ENCODE data around the gene STEAP1.

The STEAP1 gene

GRCh38 chr7:90194911-90195809 lies 40.9 kb downstream of the STEAP1 start:
- Histone ChIP-seq H3K9ac (ENCODE audit: low read depth, low read length) (no peak overlapping the region), H3K79me2 (ENCODE audit: insufficient read depth, low read length) (no peaks in the 10 kb centered on the region), H3K27me3 (ENCODE audit: insufficient read depth, low read length, poor library complexity) (no peaks in the 10 kb centered on the region), H3K4me1 (ENCODE audit: insufficient read depth, low read length) (no peaks in the 10 kb centered on the region), H3K36me3 (ENCODE audit: insufficient read depth, low read length) (no peaks in the 10 kb centered on the region), H3K27ac (ENCODE audit: low read length) (no peak overlapping the region), H2AFZ (ENCODE audit: low read depth, low read length) (no peak overlapping the region), H3K4me3 (ENCODE audit: low read depth in 1 of 2, low read length in 2 of 2) (no peak overlapping the region), H3K9me3 (ENCODE audit: insufficient read depth, low read length, severe bottlenecking) (peaks cover 27% of the 10 kb centered on the region), H3K4me2 (ENCODE audit: insufficient read depth, low read length) (no peak overlapping the region), H4K20me1 (ENCODE audit: insufficient read depth, low read length) (no peaks in the 10 kb centered on the region)
- TF ChIP-seq CTCF (IDR thresholded peaks at IDR 0.05; ENCODE audit: borderline replicate concordance, extremely low read depth, low read length, poor library complexity, severe bottlenecking) (no peak), EZH2 (IDR thresholded peaks at IDR 0.05; ENCODE audit: borderline replicate concordance, low read depth, low read length, severe bottlenecking) (no peak)
- ATAC-seq (ENCODE audit: insufficient read depth, low read depth) (no peak), DNase-seq (no peak)

GRCh38 chr7:90201500-90202195 lies 47.4 kb downstream of the STEAP1 start:
- Histone ChIP-seq H3K4me2 (ENCODE audit: insufficient read depth, low read length) (no peak overlapping the region), H3K27ac (ENCODE audit: low read length) (no peak overlapping the region), H3K27me3 (ENCODE audit: insufficient read depth, low read length, poor library complexity) (no peaks in the 10 kb centered on the region), H3K9me3 (ENCODE audit: insufficient read depth, low read length, severe bottlenecking) (no peaks in the 10 kb centered on the region), H3K4me3 (ENCODE audit: low read depth in 1 of 2, low read length in 2 of 2) (no peak overlapping the region), H2AFZ (ENCODE audit: low read depth, low read length) (no peak overlapping the region), H3K9ac (ENCODE audit: low read depth, low read length) (no peak overlapping the region), H4K20me1 (ENCODE audit: insufficient read depth, low read length) (no peaks in the 10 kb centered on the region), H3K36me3 (ENCODE audit: insufficient read depth, low read length) (no peaks in the 10 kb centered on the region), H3K79me2 (ENCODE audit: insufficient read depth, low read length) (no peaks in the 10 kb centered on the region), H3K4me1 (ENCODE audit: insufficient read depth, low read length) (no peaks in the 10 kb centered on the region)
- DNase-seq (no peak), ATAC-seq (ENCODE audit: insufficient read depth, low read depth) (no peak)
- TF ChIP-seq CTCF (IDR thresholded peaks at IDR 0.05; ENCODE audit: borderline replicate concordance, extremely low read depth, low read length, poor library complexity, severe bottlenecking) (no peak), EZH2 (IDR thresholded peaks at IDR 0.05; ENCODE audit: borderline replicate concordance, low read depth, low read length, severe bottlenecking) (no peak)

DNA sequence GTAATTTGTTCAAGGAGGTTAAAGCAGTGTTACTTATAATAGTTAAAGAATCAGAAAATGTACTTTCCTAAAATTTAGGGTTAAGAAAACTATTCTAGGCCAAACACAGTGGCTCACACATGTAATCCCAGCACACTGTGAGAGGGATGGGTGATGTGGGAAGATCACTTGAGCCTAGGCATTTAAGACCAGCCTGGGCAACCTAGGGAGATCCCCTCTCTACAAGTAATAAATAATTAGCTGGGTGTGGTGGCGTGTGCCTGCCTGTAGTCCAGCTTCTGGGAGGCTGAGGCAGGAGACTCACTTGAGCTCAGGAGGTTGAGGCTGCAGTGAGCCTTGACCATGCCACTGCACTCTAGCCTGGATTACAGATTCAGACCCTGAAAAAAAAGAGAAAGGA lies 53.7 kb downstream of the STEAP1 start:
- Histone ChIP-seq H3K9ac (ENCODE audit: low read depth, low read length) (no peak overlapping the region), H3K4me2 (ENCODE audit: insufficient read depth, low read length) (no peak overlapping the region), H4K20me1 (ENCODE audit: insufficient read depth, low read length) (no peaks in the 10 kb centered on the region), H2AFZ (ENCODE audit: low read depth, low read length) (no peak overlapping the region), H3K27ac (ENCODE audit: low read length) (no peak overlapping the region), H3K4me3 (ENCODE audit: low read depth in 1 of 2, low read length in 2 of 2) (no peak overlapping the region), H3K79me2 (ENCODE audit: insufficient read depth, low read length) (no peaks in the 10 kb centered on the region), H3K9me3 (ENCODE audit: insufficient read depth, low read length, severe bottlenecking) (no peaks in the 10 kb centered on the region), H3K4me1 (ENCODE audit: insufficient read depth, low read length) (no peaks in the 10 kb centered on the region), H3K27me3 (ENCODE audit: insufficient read depth, low read length, poor library complexity) (no peaks in the 10 kb centered on the region), H3K36me3 (ENCODE audit: insufficient read depth, low read length) (no peaks in the 10 kb centered on the region)
- ATAC-seq (ENCODE audit: insufficient read depth, low read depth) (no peak), DNase-seq (no peak)
- TF ChIP-seq EZH2 (IDR thresholded peaks at IDR 0.05; ENCODE audit: borderline replicate concordance, low read depth, low read length, severe bottlenecking) (no peak), CTCF (IDR thresholded peaks at IDR 0.05; ENCODE audit: borderline replicate concordance, extremely low read depth, low read length, poor library complexity, severe bottlenecking) (no peak)

All from DND-41 (cell line).